ENCODE measurements around the gene BAHD1. TPM values are rescaled to one million over a fixed set of nuclear protein-coding genes. Genes with fewer than 3 reads are reported as not detected.
"Not testable (repeated sequence)": the region's sequence is repeated elsewhere in the genome, so short reads cannot be mapped to it uniquely, and the experiment has no call there.

The BAHD1 gene
- total RNA-seq, 1 donor from 2014 or later = 9.3 TPM

GRCh38 chr15:40445421-40445922 is 4.7 kb downstream of the BAHD1 start:
- DNase-seq = no peak

- no peak for DNase-seq
Measured at GRCh38 chr15:40446144-40446543, 5.4 kb downstream of the BAHD1 start.

GRCh38 chr15:40448354-40448753 is 7.6 kb downstream of the BAHD1 start:
- DNase-seq = no peak

- no peak for DNase-seq
Measured at GRCh38 chr15:40449275-40449674, 8.5 kb downstream of the BAHD1 start.

GRCh38 chr15:40450047-40450446 is 9.3 kb downstream of the BAHD1 start:
- no peak for DNase-seq

- DNase-seq = no peak
Measured at GRCh38 chr15:40451527-40452158, 10.9 kb downstream of the BAHD1 start.

GRCh38 chr15:40452296-40453090 is 11.7 kb downstream of the BAHD1 start:
- no peak for DNase-seq

GRCh38 chr15:40453941-40454340 is 13.2 kb downstream of the BAHD1 start:
- not testable (repeated sequence) for DNase-seq

GRCh38 chr15:40454904-40455391 is 14.2 kb downstream of the BAHD1 start:
- DNase-seq = no peak

GRCh38 chr15:40456299-40456712 is 15.6 kb downstream of the BAHD1 start:
- no peak for DNase-seq

GRCh38 chr15:40456738-40457137 is 16.0 kb downstream of the BAHD1 start:
- no peak for DNase-seq

- no peak for DNase-seq
Measured at GRCh38 chr15:40458495-40459371, 18.0 kb downstream of the BAHD1 start.

GRCh38 chr15:40459391-40460015 is 18.8 kb downstream of the BAHD1 start:
- no peak for DNase-seq

GRCh38 chr15:40460404-40460803 is 19.7 kb downstream of the BAHD1 start:
- DNase-seq = no peak

GRCh38 chr15:40461958-40462357 is 21.2 kb downstream of the BAHD1 start:
- no peak for DNase-seq

GRCh38 chr15:40463279-40463678 is 22.5 kb downstream of the BAHD1 start:
- no peak for DNase-seq

- no peak for DNase-seq
Measured at GRCh38 chr15:40463886-40464545, 23.3 kb downstream of the BAHD1 start.

GRCh38 chr15:40464595-40465185 is 23.9 kb downstream of the BAHD1 start:
- no peak for DNase-seq

GRCh38 chr15:40465939-40466338 is 25.2 kb downstream of the BAHD1 start:
- no peak for DNase-seq

- DNase-seq = no peak
Measured at GRCh38 chr15:40466426-40467260, 25.9 kb downstream of the BAHD1 start.
